ENCODE results near the gene EVX2.

- TF ChIP-seq POLR2AphosphoS5 (IDR thresholded peaks at IDR 0.05), result no peak
- no peak for TF ChIP-seq CTCF (IDR thresholded peaks at IDR 0.05)
- TF ChIP-seq POLR2A (IDR thresholded peaks at IDR 0.05), result no peak
Observed at GRCh38 chr2:176079285-176079830, 4.4 kb downstream of the EVX2 start.

Measured in upper lobe of left lung (tissue), 4 donors.